Measurements from ENCODE around the gene MIEN1. TPM values are rescaled to one million over a fixed set of nuclear protein-coding genes. Genes with fewer than 3 reads are reported as not detected.
A peak's percentile ranks its signal among the peaks of the same experiment; 100 is the strongest.

The MIEN1 gene
- total and polyA plus RNA-seq, 2 donors (not counting 1 experiment from before 2014, with no cell fraction given), result 41.1 to 63.2 TPM

- peak overlapping the region; percentile 80 for H3K4me3 Mint-ChIP-seq
These were observed 8.2 kb upstream of the MIEN1 start for GRCh38 chr17:39738568-39738901.

More at GRCh38 chr17:39738568-39738901, 8.2 kb upstream of the MIEN1 start:
- Histone ChIP-seq H3K4me3 (ENCODE audit: control extremely low read depth in 1 of 5, extremely low read depth in 1 of 5, insufficient read depth in 1 of 5, low read depth in 2 of 5, low read length in 4 of 5) (peak overlapping the region in 4 of 5 experiments; percentile 31 to 58 (median 42)), H3K9ac (ENCODE audit: low read length) (peak overlapping the region; percentile 50), H3K4me1 (ENCODE audit: control insufficient read depth in 2 of 2, insufficient read depth in 2 of 2, low read length in 2 of 2) (peaks cover 32 to 35% of the 10 kb centered on the region in 2 donors), H3K4me2 (replicated peaks; ENCODE audit: low read depth, low read length, poor library complexity, severe bottlenecking) (peak overlapping the region; percentile 82), H3K9me3 (ENCODE audit: control extremely low read depth in 1 of 3, control insufficient read depth in 2 of 3, insufficient read depth in 1 of 3, low read length in 2 of 3) (peaks cover 0 to 7% (median 0%) of the 10 kb centered on the region in 3 donors), H2AFZ (ENCODE audit: insufficient read depth, low read depth, low read length, poor library complexity, severe bottlenecking) (peak overlapping the region; percentile 77), H3K79me2 (ENCODE audit: control insufficient read depth, insufficient read depth, low read length) (peaks cover 2% of the 10 kb centered on the region), H3K27me3 (replicated peaks in 1 of 4; ENCODE audit: control extremely low read depth in 1 of 4, control insufficient read depth in 3 of 4, insufficient read depth in 4 of 4, low read length in 3 of 4) (peaks cover 0 to 34% (median 12%) of the 10 kb centered on the region in 4 experiments), H3K27ac (ENCODE audit: low read length in 2 of 2) (no peak overlapping the region), H3K36me3 (replicated peaks in 1 of 2; ENCODE audit: control extremely low read depth in 1 of 2, control insufficient read depth in 1 of 2, extremely low read depth in 1 of 2, insufficient read depth in 2 of 2, low read length in 1 of 2) (no peaks in the 10 kb centered on the region), H4K20me1 (ENCODE audit: control insufficient read depth, insufficient read depth, low read length, poor library complexity, severe bottlenecking) (no peaks in the 10 kb centered on the region)
- Mint-ChIP-seq H3K27me3 (peaks cover 30% of the 10 kb centered on the region), H3K27ac (peak overlapping the region; percentile 41), H3K4me1 (peaks cover 33% of the 10 kb centered on the region), H3K9me3 (ENCODE audit: insufficient read depth) (no peaks in the 10 kb centered on the region)
- DNase-seq (peak; percentile 62), ATAC-seq (ENCODE audit: low read depth) (peak; percentile 58)
- TF ChIP-seq EZH2 (IDR thresholded peaks at IDR 0.05; ENCODE audit: borderline replicate concordance, insufficient read depth, low read depth, low read length, poor library complexity, severe bottlenecking) (no peak), CTCF (IDR thresholded peaks at IDR 0.05) (no peak)
- ChIA-PET POLR2A (interaction anchor here (0.6 kb wide), 1 partner anchor 14 kb away, joined by 3 read pairs; no protein-coding TSS in a partner anchor), CTCF (no interaction called here)
- intact Hi-C loops (cut with micrococcal nuclease), result no loop called here
- WGBS (ENCODE audit: insufficient coverage), result 0% methylated on average over 3 of the region's 13 CpGs
